G401 (cell line): ENCODE data around the gene NHLRC2. TPM values are rescaled to one million over a fixed set of nuclear protein-coding genes. Genes with fewer than 3 reads are reported as not detected.

Source experiments
- DNase-seq: peaks from one replicate; pipeline ENCODE4 v3.0.0-alpha.2; 2015; ENCODE audit warnings: low spot score
- in situ Hi-C: cut with HindIII; loops from 2 replicates; pipeline ENCODE4 v1.10.0; 2016; ENCODE audit warnings: low sequenced_read_pairs, mixed read lengths
- total RNA-seq: library from RNA; depleted of rRNA; stranded (reverse); fragments of >200 nt; shearing (Covaris generic); gene quantifications from 2 replicates; pipeline ENCODE4 v1.2.3, GENCODE V29; 2014

The NHLRC2 gene
- total RNA-seq, 1 experiment from 2014 or later, result 12.3 TPM

DNA sequence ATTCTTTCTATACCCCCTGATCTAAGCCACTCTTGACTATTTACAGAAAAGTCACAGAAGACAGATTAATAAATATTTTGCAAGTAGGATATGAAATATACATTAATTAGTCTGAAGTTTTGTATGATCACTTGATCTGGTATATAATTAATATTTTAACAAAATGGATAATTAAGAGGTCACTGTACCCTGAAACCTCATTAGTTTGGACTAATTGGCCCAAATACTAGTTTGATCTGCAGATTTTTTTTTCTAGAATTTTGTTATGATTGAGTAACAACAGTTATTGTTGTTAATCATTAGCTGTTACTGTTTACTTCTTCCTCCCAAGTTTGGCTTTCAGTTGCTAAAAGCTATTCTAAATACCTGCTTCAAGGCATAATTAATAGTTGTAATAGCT is 2.7 kb downstream of the NHLRC2 start:
- in situ Hi-C loops, result no loop called here
- no peak for DNase-seq

DNA sequence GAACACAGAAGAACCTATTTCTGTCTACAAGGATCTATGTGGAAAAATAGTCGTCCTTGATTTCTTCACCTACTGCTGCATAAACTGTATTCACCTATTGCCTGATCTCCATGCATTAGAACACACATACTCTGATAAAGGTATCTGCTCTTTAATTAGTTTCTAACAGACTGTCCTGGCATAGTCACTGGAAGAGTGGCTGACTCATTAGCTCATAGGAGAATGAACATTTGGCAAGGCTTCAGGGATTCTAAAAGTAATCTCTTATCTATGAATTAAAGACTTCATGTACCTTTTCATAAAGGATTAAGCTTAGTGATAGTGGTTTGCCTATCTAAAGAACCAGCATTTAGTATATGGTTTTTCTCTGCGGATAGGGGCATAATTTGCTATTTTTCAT is 4.1 kb downstream of the NHLRC2 start:
- in situ Hi-C loops, result no loop called here
- DNase-seq, result no peak

DNA sequence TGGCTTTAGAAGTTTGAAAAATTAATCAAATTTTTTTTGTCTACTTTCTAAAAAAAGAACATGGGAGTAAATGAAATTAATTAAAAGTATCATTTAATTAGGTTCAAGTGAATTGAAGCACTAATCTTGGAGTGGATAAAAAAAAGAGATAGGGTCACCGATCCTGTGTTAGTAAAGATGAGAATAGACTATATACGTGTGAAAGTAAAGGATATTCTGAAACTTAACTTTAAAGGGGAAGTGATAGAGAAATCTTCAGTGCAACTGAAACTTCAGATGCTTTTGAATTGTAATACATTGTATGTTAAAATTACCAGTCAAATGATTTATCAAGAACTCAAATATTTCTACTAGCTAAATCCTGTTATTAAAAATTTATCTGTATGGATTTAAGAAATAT is 4.8 kb downstream of the NHLRC2 start:
- in situ Hi-C loops, result no loop called here
- DNase-seq, result no peak

DNA sequence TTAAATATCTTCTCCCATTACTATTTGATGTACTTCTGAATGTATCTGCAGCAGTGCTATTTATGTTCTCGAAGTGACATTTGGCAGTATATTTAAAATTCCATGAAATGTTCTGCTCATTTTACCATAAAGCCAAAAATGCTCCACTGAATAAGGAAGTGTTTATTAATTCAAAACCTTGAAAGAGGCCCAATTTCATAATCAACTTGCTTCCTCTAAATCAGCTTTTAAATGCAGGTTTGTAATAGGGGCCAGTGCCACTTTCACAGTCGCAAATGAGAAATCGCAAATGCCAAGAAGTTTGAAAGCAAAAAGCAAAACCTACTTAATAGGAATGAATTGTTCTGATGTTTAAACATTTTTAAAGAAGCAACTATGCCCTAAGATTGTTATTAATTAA is 11.4 kb downstream of the NHLRC2 start:
- in situ Hi-C loops, result no loop called here
- no peak for DNase-seq

DNA sequence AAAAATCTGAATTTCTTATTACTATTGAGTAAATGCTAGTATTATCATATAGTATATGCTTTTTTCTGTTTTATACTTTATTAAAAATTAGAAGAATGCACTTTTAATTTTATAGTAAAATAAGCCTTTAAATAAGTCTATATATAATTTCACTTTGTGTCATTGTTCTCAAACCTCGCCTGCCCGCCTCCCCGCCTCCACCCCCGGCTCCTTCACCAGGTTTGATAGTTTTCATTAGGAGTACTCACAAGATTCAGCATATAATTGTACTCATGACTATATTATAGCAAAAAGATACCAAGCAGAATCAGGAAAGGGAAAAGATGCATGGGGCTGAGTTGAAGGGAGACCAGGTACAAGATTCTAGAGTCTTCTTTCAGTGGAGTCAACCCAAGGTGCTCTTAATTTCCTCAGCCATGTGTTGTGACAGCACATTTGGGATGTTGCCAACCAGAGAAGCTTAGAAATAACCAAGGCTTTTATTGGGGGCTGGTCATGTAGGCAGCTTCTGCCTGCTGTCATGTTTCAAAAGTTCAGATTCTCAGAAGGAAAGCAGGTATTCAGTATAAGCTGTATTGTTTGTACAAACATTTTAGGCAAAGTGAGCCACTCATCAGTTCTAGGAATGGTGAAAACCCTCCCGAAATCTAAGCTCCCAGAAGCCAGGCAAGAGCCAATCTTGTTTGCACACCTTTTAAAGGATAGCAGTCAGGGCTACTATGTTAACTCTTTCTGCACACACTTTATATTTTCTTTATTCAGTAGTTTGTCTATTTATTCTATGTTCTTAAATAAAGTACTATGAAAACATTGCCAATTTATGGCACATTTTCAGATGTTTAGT is 12.3 kb downstream of the NHLRC2 start:
- DNase-seq, result peak; percentile 59
- in situ Hi-C loops, result no loop called here

DNA sequence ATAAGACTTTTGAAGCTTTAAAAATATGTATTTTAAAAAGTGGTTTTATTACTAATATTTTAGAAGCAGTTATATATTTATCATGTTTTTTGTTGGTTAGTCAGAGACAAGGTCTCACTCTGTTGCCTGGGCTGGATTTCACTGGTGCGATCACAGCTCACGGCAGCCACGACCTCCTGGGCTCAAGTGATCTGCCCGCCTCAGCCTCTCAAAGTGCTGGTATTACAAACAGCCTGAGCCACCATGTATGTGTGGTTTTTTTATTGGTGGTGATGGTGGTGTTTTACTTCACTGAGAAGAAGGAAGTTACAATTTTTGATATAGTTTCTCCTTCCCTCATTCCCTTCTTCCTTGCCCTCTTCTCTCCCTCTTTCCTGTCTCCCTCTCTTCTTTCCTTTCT is 13.4 kb downstream of the NHLRC2 start:
- no peak for DNase-seq
- in situ Hi-C loops, result no loop called here

DNA sequence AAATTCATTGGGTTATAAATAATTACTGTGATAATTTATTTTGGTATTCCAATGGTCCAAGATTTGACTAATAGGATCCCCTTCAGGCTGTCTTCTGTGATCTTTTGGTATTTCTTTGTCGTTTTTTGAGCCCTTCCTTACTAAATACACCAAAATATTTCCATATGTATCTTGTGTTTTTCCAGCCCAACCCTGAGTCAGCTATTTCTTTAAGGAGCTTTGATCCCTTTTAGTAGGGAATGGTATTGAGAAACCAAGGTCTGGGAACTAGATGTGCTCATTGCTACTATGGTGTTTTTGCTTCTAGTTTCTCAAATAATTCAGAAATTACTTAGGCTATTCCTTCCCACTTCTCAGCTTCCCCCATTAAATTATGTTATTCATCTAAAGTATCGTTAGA is 15.3 kb downstream of the NHLRC2 start:
- in situ Hi-C loops, result no loop called here

DNA sequence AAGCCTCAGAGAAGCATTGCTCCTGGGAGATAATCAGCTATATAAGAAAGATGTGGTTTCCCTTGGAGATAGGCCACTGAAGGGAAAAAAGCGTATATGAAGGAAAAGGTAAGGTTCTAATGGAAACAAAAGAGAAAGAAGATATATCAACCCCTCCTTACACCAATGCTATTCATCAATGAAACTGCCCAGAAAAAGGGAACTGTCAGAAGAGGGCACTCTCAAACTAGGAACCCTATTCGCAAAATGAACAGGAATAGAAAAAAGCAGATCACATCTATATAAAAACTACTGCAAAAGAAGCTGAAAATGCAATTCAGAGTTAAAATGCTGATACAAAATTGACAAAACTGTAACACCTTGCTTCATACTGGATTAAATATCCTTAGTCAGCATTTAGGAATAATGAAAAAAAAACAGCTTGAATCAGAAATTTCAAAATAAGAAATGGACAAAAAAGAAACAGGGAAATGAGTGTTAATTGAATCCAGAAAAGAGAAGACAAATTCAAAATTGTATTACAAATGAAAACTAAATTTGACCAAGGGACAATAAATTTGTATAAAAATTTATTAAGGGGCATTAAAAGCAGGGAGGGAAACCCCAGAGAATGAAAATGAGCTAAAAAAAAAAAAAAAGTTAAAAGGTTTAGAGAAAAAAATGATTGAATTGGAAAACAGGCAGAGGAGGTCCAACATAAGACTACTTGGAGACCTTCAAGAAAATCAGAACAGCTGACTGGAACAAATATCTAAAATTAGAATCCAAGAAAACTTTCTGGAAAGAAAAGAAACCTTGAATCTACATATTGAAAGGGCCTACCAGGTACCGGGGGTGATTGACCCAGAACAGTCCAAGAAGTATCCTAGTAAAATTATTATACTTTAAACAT is 17.9 kb downstream of the NHLRC2 start:
- DNase-seq, result no peak
- in situ Hi-C loops, result no loop called here

More for the DNA sequence above, 15.3 kb downstream of the NHLRC2 start:
- DNase-seq, result no peak

DNA sequence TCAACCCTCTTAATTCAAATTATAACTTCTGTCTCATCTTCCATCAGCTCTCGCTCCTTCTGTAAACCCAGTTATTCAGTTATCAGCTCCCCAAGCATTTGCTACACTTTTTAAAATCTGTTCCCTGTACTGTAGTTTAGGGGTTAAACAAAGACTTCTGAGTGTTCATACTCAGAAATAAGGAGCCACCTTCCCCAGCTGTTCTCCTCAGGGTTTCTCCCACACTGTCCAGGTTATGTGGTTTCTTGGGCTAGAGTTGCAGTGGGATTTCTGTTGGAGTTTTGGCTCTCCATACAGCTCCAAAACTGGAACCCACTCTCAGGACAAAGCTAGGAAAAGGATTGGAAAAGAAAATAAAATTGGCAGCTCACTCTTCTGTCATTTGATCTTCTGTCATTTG is 20.8 kb downstream of the NHLRC2 start:
- in situ Hi-C loops, result no loop called here
- no peak for DNase-seq

DNA sequence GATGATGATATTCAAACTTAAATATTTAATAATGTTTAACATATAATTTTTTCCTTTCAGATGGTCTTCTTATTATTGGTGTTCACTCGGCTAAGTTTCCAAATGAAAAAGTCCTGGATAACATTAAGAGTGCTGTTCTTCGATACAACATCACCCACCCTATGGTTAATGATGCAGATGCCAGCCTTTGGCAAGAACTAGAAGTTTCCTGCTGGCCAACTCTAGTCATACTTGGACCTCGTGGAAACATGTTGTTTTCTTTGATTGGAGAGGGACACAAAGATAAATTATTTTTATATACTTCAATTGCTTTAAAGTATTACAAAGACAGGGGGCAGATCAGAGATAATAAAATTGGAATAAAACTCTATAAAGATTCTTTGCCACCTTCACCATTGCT is 22.0 kb downstream of the NHLRC2 start:
- in situ Hi-C loops, result no loop called here

DNA sequence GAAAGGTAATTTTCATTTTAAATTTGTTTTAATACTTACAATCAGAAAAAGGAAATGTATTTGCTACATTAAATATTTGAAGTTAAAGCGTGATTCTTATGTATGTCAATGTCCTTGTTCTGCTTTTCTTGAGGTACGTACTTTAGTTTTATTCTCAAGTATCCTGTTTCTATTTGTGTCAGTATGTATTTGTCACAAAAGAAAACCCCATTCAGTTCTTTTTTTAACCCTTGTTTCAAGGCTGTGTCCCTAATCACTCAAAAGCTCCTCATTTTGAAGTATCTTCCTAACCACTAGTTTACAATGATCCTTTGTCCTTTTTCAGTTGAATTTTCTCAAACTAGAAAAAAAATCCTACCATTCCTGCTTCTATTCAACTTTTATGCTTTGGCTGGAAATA is 25.2 kb downstream of the NHLRC2 start:
- no peak for DNase-seq
- in situ Hi-C loops, result no loop called here

More for the DNA sequence above, 22.0 kb downstream of the NHLRC2 start:
- no peak for DNase-seq

DNA sequence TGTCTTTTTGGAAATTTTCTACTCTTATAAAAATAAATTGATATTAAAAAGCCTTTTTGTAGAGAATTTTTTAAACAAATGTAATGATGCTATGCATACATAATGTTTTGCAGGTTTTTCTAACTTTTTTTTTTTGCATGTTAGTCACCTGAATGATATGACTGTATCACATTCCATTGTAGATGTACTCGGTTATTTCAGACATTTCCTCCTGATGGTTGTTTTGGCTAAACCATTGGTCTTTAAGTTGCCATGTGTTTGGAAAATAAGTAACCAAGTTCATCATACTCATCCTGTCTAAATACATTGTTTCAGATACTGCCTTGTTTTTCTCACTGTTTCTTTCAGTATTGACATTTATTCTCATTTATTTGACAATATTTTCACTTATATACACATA is 25.8 kb downstream of the NHLRC2 start:
- DNase-seq, result no peak
- in situ Hi-C loops, result no loop called here

DNA sequence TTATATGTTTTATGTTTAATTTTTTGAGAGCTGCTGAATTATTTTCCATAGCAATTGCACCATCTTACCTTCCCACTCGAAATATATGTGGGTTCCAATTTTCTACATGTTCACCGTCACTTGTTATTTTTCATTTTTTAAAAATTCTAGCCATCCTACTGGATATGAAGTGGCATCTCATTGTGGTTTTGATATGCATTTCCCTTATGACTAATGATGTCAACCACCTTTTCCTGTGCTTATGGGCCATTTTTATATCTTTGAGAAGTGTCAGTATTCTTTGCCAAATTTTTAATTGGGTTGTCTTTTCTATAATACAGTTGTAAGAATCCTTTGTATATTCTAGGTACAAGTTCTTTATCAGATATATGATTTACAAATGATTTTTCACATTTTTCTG is 27.8 kb downstream of the NHLRC2 start:
- in situ Hi-C loops, result no loop called here
- no peak for DNase-seq

DNA sequence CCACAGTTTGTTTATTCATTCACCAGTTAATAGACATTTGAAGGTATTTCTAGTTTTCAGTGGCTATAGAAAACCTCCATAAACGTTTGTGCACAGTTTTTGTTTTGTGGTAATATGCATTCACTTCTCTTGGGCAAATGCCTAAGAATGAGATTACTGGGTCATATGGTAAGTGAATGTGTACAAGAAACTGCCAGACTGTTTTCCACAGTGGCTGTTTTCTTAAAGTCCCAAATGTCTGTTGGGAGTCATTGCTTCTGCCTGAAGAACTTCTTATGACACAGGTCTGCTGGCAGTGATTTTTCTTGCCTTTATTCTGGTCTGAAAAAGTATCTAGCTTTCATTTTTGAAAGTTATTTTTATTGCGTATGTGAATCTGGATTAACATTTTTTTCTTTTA is 35.5 kb downstream of the NHLRC2 start:
- DNase-seq, result no peak
- in situ Hi-C loops, result no loop called here

DNA sequence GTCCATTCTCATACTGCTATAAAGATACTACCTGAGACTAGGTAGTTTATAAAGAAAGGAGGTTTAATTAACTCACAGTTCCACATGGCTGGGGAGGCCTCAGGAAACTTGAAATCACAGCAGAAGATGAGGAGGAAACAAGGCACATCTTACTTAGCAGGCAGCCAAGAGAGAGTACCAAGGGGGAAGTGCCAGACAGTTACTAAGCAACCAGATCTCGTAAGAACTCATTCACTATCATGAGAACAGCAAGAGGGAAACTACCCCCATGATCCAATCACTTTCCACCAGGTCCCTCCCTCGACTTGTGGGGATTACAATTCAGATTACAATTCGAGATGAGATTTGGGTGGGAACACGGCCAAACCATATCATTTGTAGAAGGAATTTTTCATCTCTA is 36.3 kb downstream of the NHLRC2 start:
- DNase-seq, result no peak
- in situ Hi-C loops, result no loop called here

DNA sequence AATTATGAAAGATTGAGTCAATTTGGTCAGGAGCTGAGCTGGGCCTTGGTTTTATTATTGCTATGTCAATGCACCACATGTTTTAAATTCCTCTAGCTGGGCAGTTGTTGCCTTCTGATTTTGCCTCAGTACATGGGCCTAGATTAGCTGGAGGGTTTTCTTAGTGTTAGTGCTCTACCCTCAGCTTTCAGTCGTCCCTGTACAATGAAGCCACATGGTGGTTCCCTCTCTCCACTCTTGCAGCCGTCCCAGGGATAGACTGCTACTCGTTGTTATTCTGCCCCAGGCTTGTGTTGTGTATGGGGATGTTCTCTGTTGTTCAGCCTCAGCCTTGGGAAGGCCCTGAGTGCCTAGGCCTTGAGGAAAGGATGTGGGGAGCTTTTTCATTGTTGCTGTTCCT is 37.0 kb downstream of the NHLRC2 start:
- DNase-seq, result peak; percentile 9
- in situ Hi-C loops, result no loop called here

DNA sequence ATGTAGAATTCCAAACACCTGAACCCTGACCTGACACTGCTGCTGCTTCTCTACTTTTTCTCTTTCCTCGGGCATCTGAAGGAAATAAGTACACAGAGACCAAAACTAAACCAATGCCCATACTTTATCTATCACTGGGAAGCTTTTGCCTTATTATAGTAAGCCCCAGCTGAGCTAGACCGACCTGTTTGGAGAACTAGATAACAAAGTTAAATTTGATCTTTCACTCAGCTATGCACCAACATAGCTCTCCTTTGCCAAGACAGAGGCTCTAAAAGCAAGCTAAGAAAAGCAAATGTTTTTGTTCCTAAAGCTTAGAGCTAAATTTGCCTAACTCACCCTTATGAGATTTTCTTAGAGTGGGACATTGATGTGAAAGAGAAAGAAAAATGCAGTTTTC is 39.1 kb downstream of the NHLRC2 start:
- DNase-seq, result no peak
- in situ Hi-C loops, result no loop called here

DNA sequence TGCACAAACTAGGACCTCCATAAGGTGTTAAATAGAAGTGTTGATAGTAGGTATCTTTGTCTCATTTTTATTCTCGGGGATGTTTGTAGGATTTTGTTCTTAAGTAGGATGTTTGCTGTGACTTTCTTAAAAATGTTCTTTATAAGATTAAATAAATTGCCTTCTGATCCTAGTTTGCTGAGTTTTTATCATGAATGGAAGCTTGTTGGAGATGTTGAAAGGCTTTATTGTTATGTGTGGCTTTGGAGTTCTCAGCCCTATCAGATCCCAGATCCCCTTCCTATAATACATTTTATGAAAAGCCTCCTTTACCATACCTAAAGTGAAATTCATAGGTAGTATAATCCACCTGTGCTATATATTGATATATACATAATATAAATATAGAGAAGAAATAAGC is 40.1 kb downstream of the NHLRC2 start:
- no peak for DNase-seq
- in situ Hi-C loops, result no loop called here

DNA sequence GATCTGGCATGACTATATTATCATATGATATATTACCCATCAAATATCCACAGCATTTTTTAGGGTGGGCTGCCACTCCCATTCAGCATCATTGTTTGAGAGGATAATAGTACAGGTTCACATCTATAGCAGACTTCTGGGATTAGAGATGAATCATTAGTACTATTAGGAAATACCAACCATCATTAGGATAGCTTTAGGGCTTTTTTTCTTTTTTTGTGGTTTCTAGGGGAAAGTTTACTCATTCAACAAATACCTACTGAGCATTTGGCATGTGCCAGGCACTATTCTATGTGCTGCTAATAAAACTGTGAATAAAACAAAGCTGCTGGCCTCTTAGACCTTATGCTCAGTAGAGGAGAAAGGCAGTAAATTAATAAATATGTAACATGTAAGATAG is 40.6 kb downstream of the NHLRC2 start:
- in situ Hi-C loops, result no loop called here
- no peak for DNase-seq
